Retinal pigment epithelial cell (primary cell): ENCODE measurements around the gene STK11IP.

Experiments used
- DNase-seq: peaks from one replicate; pipeline ENCODE4 v3.0.0-alpha.2; 2010; ENCODE audit warnings: low read depth
- H3K4me3 ChIP-seq: 2 replicates; pipeline ENCODE4 v1.5.1; 2011; ENCODE audit warnings: mild to moderate bottlenecking, low read length, control low read depth, moderate library complexity
- TF ChIP-seq, protein P1 (sequence below): conservative IDR thresholded peaks from 2 replicates; pipeline ENCODE4 v1.5.1; 2011; ENCODE audit warnings: low read depth, low read length, control low read depth, inconsistent platforms

Gene STK11IP

DNA sequence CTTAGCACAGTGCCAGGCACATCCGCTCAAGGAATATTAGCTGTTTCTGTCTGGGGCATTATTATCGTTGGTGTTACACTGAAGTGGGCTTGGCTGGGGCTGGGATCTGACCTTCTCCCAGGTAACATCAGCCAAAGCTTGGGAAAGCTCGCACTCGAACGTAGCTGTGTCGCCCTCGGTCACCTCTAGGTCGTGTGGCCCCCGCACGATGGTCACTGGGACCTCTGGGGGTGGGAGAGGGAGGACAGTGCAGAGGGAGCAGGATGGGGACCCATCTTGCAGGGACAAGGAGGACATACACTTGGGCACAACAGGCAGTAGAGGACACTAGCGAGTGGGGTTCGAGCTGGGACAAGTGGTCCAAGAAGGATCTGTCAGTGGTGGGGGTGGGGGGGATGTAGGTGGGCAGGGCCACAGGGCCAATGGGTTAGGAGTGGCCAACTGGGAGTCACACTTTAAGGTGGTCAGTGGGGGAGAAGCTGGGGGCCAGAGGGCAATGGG is 44.1 kb upstream of the STK11IP start:
- TF ChIP-seq, protein P1, sequence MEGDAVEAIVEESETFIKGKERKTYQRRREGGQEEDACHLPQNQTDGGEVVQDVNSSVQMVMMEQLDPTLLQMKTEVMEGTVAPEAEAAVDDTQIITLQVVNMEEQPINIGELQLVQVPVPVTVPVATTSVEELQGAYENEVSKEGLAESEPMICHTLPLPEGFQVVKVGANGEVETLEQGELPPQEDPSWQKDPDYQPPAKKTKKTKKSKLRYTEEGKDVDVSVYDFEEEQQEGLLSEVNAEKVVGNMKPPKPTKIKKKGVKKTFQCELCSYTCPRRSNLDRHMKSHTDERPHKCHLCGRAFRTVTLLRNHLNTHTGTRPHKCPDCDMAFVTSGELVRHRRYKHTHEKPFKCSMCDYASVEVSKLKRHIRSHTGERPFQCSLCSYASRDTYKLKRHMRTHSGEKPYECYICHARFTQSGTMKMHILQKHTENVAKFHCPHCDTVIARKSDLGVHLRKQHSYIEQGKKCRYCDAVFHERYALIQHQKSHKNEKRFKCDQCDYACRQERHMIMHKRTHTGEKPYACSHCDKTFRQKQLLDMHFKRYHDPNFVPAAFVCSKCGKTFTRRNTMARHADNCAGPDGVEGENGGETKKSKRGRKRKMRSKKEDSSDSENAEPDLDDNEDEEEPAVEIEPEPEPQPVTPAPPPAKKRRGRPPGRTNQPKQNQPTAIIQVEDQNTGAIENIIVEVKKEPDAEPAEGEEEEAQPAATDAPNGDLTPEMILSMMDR: no peak
- no peak for DNase-seq
- H3K4me3 ChIP-seq: no peak overlapping the region

DNA sequence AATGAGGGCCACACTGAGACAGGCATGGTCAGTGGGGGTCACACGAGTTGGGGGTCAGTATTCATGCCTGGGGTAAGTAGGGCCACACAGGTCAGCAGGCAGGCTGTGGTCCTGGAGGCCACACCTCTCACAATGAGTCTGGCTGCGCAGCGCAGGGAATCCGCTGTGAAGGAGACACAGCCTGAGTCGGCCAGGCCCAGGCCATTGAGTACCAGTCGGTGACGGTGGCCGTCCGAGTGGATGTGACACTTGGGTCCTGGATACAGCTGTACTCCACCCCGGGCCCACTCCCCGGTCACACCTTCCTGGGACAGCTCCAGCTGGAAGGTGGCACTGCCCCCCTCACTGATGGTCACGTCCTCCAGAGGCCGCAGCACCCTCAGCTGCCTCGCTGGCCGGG is 43.3 kb upstream of the STK11IP start:
- TF ChIP-seq, protein P1: no peak
- H3K4me3 ChIP-seq: no peak overlapping the region
- DNase-seq: no peak

DNA sequence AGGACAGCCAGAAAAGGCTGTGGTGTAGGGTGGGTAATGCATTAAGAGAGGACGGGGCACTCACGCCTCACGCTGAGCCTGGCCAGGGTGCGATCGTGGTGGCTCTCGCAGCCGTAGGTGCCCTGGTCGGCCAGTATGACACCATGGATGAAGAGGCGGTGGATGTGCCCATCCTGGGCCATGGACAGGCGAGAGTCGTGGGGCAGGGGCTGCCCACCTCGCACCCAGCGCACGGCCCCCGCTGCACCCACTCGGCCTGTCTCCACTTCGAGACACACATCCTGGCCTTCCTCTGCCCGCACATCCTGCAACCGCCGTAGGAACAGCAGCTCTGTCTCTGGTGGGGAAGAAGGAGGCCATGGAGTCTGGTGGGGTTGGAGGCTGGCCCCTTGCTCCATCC is 41.7 kb upstream of the STK11IP start:
- TF ChIP-seq, protein P1: no peak
- DNase-seq: no peak
- no peak overlapping the region for H3K4me3 ChIP-seq

DNA sequence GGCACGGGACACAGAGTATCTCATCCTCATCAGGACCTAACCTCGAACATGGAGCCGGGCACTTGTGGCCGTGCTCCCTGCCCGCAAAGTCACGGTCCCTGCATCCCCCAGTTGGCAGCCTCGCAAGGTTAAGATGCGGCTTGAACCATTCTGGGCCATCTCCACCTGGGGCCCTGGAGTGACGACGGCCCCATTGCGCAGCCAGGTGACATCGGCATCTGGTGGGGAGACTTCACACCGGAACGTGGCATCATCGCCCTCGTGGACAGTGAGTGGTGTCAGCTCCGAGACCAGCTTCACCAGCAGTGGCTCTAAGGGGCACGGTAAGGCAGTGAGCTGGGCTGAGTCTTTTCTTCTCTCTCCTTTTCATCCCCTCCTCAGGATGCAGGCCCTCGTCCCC is 41.2 kb upstream of the STK11IP start:
- TF ChIP-seq, protein P1: no peak
- no peak for DNase-seq
- no peak overlapping the region for H3K4me3 ChIP-seq

DNA sequence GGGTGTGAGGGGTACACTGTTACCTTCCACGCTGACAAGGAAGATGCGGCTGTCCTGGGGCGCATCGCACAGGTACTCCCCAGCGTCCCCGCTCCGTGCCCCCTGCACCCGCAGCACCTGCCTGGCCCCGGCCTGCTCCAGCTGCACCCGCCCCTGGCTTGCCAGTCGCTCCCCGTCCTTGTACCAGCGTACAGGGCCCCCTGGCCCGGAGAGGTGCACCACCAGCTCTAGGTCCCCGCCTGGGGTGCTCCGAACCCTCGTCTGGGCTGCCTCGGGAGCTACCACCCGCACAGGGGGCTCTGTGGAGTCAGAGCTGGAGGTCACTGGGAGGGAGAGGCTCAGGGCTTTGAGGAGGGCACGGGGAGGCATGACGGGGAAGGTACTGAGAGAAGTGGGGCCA is 40.3 kb upstream of the STK11IP start:
- TF ChIP-seq, protein P1: no peak
- no peak overlapping the region for H3K4me3 ChIP-seq
- DNase-seq: no peak

DNA sequence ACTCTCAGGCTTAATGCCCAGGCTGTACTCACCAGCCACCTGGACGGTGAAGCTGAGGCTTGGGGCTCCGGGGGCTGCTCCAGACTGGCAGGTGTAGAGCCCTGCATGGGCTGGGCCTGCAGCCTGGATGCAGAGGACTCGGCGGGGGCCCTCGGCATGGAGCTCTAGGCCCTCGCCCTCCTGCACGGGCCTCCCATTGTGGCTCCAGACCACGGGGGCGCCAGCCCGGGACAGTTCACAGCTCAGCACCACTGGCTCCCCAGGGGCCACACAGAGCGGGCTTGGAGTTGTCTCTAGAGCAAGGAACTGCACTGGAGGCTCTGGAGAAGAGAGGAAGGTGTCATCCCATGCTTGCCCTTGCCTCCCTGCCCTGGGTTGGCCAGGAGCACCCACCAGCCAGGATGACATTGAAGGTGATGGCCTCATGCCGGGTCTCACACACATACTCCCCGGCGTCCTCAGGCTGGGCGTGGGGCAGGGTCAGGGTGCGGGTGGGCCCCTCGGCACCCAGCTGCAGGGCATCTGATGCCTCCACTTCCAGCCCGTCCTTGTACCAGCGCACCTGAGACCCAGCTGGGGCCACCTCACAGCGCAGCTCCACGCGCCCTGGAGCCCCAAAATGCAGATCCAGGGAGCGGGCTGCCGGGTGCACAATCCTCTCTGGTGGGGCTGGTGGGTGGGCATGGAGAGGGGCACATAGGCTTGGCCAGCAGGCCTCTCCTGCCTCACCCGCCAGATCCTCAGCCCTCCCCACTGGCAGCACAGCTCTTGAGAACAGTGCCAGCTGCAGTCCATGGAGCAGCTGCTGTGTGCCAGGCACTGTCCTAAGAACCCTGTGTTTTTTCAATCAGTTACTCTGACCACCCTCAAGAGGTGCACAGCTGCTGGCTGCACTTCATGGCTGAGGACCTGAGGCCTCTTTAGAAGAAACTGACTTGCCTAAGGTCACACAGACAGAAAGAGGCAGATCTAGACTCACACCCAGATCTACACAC is 39.6 kb upstream of the STK11IP start:
- DNase-seq: no peak
- TF ChIP-seq, protein P1: no peak
- H3K4me3 ChIP-seq: no peak overlapping the region
